ENCODE measurements around the gene CCDC87.

CCDC87 gene

GRCh38 chr11:66562907-66563583, 29.8 kb downstream of the CCDC87 start:
- Histone ChIP-seq H3K9ac (ENCODE audit: low read depth, low read length) (no peak overlapping the region), H3K4me3 (ENCODE audit: low read depth, low read length) (no peak overlapping the region), H3K36me3 (ENCODE audit: control insufficient read depth, insufficient read depth, low read length) (peaks cover 36% of the 10 kb centered on the region), H3K27ac (ENCODE audit: low read depth, low read length) (no peak overlapping the region), H3K9me3 (ENCODE audit: control insufficient read depth, insufficient read depth, low read length) (no peaks in the 10 kb centered on the region), H3K4me1 (ENCODE audit: control insufficient read depth, insufficient read depth, low read length) (no peaks in the 10 kb centered on the region), H3K27me3 (ENCODE audit: control insufficient read depth, insufficient read depth, low read length) (no peaks in the 10 kb centered on the region)

DNA sequence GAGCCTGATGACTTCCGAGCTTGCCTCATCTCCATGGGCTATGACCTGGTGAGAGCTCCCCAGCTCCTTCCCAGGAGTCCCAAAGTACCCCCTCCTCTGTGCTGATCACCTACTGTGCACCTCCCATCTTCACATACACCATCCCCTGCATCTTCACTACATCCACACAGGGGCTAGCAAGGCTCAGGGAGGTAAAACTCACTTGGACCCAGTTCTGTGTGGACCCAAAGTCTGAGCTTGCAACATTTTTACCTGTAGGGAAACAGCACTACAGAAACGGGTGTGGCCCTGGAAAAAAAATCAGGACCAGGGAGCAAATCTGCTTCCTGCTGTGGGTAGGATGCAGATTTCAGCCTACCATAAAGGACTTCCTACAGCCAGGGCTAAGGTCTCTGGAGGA, 30.6 kb downstream of the CCDC87 start:
- no peak overlapping the region for H3K27ac ChIP-seq (ENCODE audit: low read depth, low read length)
- no peaks in the 10 kb centered on the region for H3K27me3 ChIP-seq (ENCODE audit: control insufficient read depth, insufficient read depth, low read length)

DNA sequence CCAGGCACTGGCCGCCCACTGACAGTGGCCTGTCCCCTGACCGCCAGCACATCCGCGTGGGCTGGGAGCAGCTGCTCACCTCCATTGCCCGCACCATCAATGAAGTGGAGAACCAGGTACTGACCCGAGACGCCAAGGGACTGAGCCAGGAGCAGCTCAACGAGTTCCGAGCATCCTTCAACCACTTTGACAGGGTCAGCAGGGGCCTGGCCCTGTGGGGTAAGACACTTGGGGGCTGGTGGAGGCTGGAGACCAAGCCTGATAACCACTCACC, 31.0 kb downstream of the CCDC87 start:
- Histone ChIP-seq H3K9ac (ENCODE audit: low read depth, low read length) (no peak overlapping the region), H3K4me3 (ENCODE audit: low read depth, low read length) (no peak overlapping the region), H3K9me3 (ENCODE audit: control insufficient read depth, insufficient read depth, low read length) (no peaks in the 10 kb centered on the region), H3K4me1 (ENCODE audit: control insufficient read depth, insufficient read depth, low read length) (no peaks in the 10 kb centered on the region), H3K27me3 (ENCODE audit: control insufficient read depth, insufficient read depth, low read length) (no peaks in the 10 kb centered on the region), H3K36me3 (ENCODE audit: control insufficient read depth, insufficient read depth, low read length) (peaks cover 46% of the 10 kb centered on the region), H3K27ac (ENCODE audit: low read depth, low read length) (no peak overlapping the region)

More for the DNA sequence above, 30.6 kb downstream of the CCDC87 start:
- no peaks in the 10 kb centered on the region for H3K9me3 ChIP-seq (ENCODE audit: control insufficient read depth, insufficient read depth, low read length)
- H3K36me3 ChIP-seq (ENCODE audit: control insufficient read depth, insufficient read depth, low read length), result peaks cover 42% of the 10 kb centered on the region
- H3K9ac ChIP-seq (ENCODE audit: low read depth, low read length), result no peak overlapping the region
- no peaks in the 10 kb centered on the region for H3K4me1 ChIP-seq (ENCODE audit: control insufficient read depth, insufficient read depth, low read length)
- H3K4me3 ChIP-seq (ENCODE audit: low read depth, low read length), result no peak overlapping the region

GRCh38 chr11:66561178-66561974, 31.5 kb downstream of the CCDC87 start:
- Histone ChIP-seq H3K4me3 (ENCODE audit: low read depth, low read length) (no peak overlapping the region), H3K9me3 (ENCODE audit: control insufficient read depth, insufficient read depth, low read length) (no peaks in the 10 kb centered on the region), H3K27ac (ENCODE audit: low read depth, low read length) (no peak overlapping the region), H3K9ac (ENCODE audit: low read depth, low read length) (no peak overlapping the region), H3K4me1 (ENCODE audit: control insufficient read depth, insufficient read depth, low read length) (no peaks in the 10 kb centered on the region), H3K27me3 (ENCODE audit: control insufficient read depth, insufficient read depth, low read length) (no peaks in the 10 kb centered on the region), H3K36me3 (ENCODE audit: control insufficient read depth, insufficient read depth, low read length) (peaks cover 46% of the 10 kb centered on the region)

DNA sequence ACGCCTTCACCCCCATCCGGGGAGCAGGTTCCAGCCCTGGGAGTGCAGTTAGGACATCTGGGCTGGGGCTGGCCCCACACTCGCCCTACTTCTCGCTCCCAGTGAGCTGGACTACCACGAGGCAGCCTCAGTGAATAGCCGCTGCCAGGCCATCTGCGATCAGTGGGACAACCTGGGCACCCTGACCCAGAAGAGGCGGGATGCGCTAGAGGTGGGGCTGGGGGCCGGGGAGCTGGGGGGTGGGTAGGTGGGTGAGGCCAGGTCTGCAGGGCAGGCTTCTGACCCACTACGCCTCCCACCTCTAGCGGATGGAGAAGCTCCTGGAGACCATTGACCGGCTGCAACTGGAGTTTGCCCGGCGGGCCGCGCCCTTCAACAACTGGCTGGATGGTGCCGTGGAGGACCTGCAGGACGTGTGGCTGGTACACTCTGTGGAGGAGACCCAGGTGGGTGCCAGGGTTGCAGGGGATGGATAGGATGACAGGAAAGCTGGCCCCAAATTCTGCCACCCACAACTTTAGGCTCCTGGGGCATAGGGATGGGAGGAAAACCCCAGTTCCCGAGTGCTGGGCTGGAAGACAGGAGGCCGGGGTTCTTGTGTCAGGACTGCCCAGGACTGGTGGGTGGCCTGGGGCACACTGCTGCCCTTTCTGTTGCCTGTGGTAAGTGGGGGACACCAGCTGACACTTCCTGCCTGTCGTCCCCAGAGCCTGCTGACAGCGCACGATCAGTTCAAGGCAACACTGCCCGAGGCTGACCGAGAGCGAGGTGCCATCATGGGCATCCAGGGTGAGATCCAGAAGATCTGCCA, 32.8 kb downstream of the CCDC87 start:
- Histone ChIP-seq H3K27ac (ENCODE audit: low read depth, low read length) (no peak overlapping the region), H3K27me3 (ENCODE audit: control insufficient read depth, insufficient read depth, low read length) (no peaks in the 10 kb centered on the region), H3K36me3 (ENCODE audit: control insufficient read depth, insufficient read depth, low read length) (peaks cover 46% of the 10 kb centered on the region)

GRCh38 chr11:66559142-66559865, 33.6 kb downstream of the CCDC87 start:
- Histone ChIP-seq H3K27me3 (ENCODE audit: control insufficient read depth, insufficient read depth, low read length) (no peaks in the 10 kb centered on the region), H3K36me3 (ENCODE audit: control insufficient read depth, insufficient read depth, low read length) (peaks cover 46% of the 10 kb centered on the region), H3K4me3 (ENCODE audit: low read depth, low read length) (no peak overlapping the region), H3K27ac (ENCODE audit: low read depth, low read length) (no peak overlapping the region), H3K4me1 (ENCODE audit: control insufficient read depth, insufficient read depth, low read length) (no peaks in the 10 kb centered on the region), H3K9ac (ENCODE audit: low read depth, low read length) (no peak overlapping the region), H3K9me3 (ENCODE audit: control insufficient read depth, insufficient read depth, low read length) (no peaks in the 10 kb centered on the region)

More for the DNA sequence above, 32.8 kb downstream of the CCDC87 start:
- H3K9me3 ChIP-seq (ENCODE audit: control insufficient read depth, insufficient read depth, low read length), result no peaks in the 10 kb centered on the region
- no peak overlapping the region for H3K9ac ChIP-seq (ENCODE audit: low read depth, low read length)
- H3K4me1 ChIP-seq (ENCODE audit: control insufficient read depth, insufficient read depth, low read length), result no peaks in the 10 kb centered on the region
- no peak overlapping the region for H3K4me3 ChIP-seq (ENCODE audit: low read depth, low read length)

DNA sequence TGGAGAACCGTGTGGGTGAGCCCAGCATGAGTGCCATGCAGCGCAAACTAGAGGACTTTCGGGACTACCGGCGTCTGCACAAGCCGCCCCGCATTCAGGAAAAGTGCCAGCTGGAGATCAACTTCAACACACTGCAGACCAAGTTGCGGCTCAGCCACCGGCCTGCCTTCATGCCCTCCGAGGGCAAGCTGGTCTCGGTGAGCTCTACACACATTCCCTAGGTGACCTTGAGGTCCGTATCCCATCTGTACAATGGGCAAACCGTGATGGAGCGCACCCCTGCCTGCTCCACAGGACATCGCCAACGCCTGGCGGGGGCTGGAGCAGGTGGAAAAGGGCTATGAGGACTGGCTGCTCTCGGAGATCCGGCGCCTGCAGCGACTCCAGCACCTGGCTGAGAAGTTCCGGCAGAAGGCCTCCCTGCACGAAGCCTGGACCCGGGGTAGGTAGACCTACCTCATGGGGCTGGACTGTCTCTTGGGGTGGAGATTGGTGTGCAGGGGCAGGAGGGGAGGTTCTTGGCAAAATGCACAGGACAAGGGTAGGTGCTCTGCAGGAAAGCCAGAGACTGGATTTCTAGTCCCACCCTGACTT, 35.0 kb downstream of the CCDC87 start:
- Histone ChIP-seq H3K4me3 (ENCODE audit: low read depth, low read length) (no peak overlapping the region), H3K27ac (ENCODE audit: low read depth, low read length) (no peak overlapping the region), H3K4me1 (ENCODE audit: control insufficient read depth, insufficient read depth, low read length) (no peaks in the 10 kb centered on the region), H3K36me3 (ENCODE audit: control insufficient read depth, insufficient read depth, low read length) (peaks cover 41% of the 10 kb centered on the region), H3K9ac (ENCODE audit: low read depth, low read length) (no peak overlapping the region), H3K27me3 (ENCODE audit: control insufficient read depth, insufficient read depth, low read length) (no peaks in the 10 kb centered on the region), H3K9me3 (ENCODE audit: control insufficient read depth, insufficient read depth, low read length) (no peaks in the 10 kb centered on the region)

- H3K27me3 ChIP-seq (ENCODE audit: control insufficient read depth, insufficient read depth, low read length), result no peaks in the 10 kb centered on the region
- H3K36me3 ChIP-seq (ENCODE audit: control insufficient read depth, insufficient read depth, low read length), result peaks cover 24% of the 10 kb centered on the region
- no peak overlapping the region for H3K9ac ChIP-seq (ENCODE audit: low read depth, low read length)
- no peaks in the 10 kb centered on the region for H3K9me3 ChIP-seq (ENCODE audit: control insufficient read depth, insufficient read depth, low read length)
- H3K4me3 ChIP-seq (ENCODE audit: low read depth, low read length), result no peak overlapping the region
- H3K27ac ChIP-seq (ENCODE audit: low read depth, low read length), result no peak overlapping the region
- H3K4me1 ChIP-seq (ENCODE audit: control insufficient read depth, insufficient read depth, low read length), result no peaks in the 10 kb centered on the region
Observed at GRCh38 chr11:66556086-66556485, 36.8 kb downstream of the CCDC87 start.

DNA sequence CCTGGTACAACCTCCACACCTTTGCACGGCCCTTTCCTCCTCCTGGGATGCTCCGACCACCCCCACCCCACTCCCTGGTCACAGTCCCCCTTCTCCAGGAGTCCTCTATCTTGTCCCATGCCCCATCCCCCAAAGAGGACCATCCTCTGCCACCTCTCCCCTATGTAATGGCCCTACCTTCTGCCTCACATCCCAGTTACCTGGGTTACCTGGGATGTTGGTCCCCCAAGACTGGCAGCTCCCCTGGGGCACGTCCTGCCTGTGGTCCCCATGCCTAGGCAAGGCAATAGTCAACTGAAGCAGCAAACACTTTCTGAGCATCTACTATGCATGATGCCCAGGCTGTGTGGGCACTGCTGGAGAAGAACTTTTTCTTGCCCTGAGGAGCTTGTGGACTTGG, 37.4 kb downstream of the CCDC87 start:
- no peaks in the 10 kb centered on the region for H3K4me1 ChIP-seq (ENCODE audit: control insufficient read depth, insufficient read depth, low read length)
- H3K27ac ChIP-seq (ENCODE audit: low read depth, low read length), result no peak overlapping the region
- H3K36me3 ChIP-seq (ENCODE audit: control insufficient read depth, insufficient read depth, low read length), result peaks cover 17% of the 10 kb centered on the region
- no peak overlapping the region for H3K9ac ChIP-seq (ENCODE audit: low read depth, low read length)
- no peaks in the 10 kb centered on the region for H3K9me3 ChIP-seq (ENCODE audit: control insufficient read depth, insufficient read depth, low read length)
- no peak overlapping the region for H3K4me3 ChIP-seq (ENCODE audit: low read depth, low read length)
- no peaks in the 10 kb centered on the region for H3K27me3 ChIP-seq (ENCODE audit: control insufficient read depth, insufficient read depth, low read length)

DNA sequence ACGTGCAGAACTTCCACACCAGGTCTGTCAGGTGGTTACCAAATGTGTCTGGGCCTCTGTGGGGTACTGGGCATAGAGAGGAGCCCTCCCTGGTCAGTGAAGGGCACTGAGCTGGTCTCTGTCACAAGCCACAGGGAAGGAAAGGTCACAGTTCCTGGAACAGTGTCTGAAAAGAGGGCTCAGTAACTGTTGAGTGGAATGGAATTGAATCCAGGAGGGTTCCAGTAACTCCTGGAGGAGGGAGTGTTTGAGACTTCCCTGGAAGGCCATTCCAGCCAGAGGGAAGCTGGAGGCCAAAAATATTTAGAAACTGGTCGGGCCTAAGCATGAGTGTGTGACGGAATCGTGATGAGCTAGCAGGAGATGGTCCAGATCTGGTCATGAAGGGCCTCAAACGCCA, 38.3 kb downstream of the CCDC87 start:
- Histone ChIP-seq H3K27me3 (ENCODE audit: control insufficient read depth, insufficient read depth, low read length) (no peaks in the 10 kb centered on the region; the same call in 1 of the 2 replicates), H3K36me3 (ENCODE audit: control insufficient read depth, insufficient read depth, low read length) (peaks cover 13% of the 10 kb centered on the region; the same call in 1 of the 2 replicates), H3K4me1 (ENCODE audit: control insufficient read depth, insufficient read depth, low read length) (no peaks in the 10 kb centered on the region), H3K27ac (ENCODE audit: low read depth, low read length) (no peak overlapping the region), H3K4me3 (ENCODE audit: low read depth, low read length) (no peak overlapping the region), H3K9me3 (ENCODE audit: control insufficient read depth, insufficient read depth, low read length) (no peaks in the 10 kb centered on the region), H3K9ac (ENCODE audit: low read depth, low read length) (no peak overlapping the region)
